Activated CD4-positive, alpha-beta T cell treated with anti-CD3 and anti-CD28 coated beads for 4 hours (primary cell): Measurements from ENCODE around the gene KCNQ1.

ENCODE experiments used
- DNase-seq, 2 donors: peaks; one replicate each; pipeline ENCODE4 v3.0.0-alpha.2; 2020

Gene KCNQ1

DNA sequence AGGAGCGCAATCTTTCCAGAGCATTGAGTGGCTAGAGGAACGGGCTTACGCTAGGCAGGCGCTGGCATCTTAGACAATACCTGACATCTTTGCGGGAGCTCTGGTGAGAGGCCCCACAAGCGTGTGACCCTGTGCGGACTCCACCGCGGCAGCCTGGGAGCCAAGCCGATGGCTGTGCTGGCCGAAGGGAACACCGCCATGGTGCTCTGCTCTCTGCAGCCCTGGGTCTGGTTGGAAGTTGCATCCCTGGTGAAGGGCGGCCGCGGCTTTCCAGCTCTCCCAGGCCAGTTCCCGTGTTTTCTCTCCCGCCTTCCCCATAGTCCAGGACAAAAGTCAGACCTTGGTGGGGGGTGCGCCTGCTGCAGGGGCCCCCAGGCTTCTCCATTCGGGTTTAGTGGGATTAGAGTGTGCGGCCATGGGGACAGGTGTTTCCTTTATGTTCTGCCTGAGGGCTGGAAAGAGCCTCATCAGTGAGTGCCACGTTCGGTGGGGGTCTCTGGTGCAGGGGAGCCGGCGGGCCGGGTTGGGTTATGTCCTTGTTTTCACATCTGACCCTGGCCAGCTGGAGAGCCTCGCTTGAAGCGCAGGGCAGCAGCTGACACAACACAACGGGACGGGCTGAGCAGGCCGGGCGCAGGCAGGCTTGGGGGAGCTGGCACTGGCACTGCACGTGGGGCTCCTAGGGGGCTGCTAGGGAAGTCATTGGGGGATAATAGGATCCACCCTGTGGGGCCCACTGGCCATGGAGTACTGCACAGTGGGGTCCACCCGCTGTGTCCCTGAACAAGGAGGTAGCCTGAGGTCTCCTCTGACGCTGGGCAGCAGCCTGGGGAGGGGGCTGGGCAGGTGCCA is 94.8 kb downstream of the KCNQ1 start:
- DNase-seq: no peak

GRCh38 chr11:2540223-2540991 is 95.6 kb downstream of the KCNQ1 start:
- DNase-seq: no peak

GRCh38 chr11:2540992-2541680 is 96.3 kb downstream of the KCNQ1 start:
- no peak for DNase-seq

GRCh38 chr11:2541881-2542361 is 97.1 kb downstream of the KCNQ1 start:
- DNase-seq: no peak

GRCh38 chr11:2542406-2542805 is 97.6 kb downstream of the KCNQ1 start:
- DNase-seq: no peak

- no peak for DNase-seq
Observed at GRCh38 chr11:2547806-2548205, 103.0 kb downstream of the KCNQ1 start.

DNA sequence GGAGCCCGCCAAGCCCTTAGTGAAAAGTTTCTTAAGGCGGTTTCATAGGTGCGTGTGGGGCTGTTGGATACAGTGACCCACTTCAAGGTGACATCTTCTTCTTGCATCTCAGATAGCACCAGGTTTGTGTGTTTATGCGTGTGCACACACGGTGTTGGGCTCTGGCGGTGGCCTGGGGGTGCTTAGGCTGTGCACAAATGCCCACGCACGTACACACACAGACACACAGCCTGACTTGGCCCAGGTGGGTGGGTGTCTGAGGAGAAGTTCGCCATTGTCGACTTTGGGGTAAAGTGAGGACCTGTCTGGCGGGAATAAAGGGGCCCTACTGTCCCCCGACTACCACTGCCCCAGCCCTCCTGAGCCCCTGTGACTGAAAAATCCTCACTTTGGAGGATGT is 103.8 kb downstream of the KCNQ1 start:
- DNase-seq: no peak

DNA sequence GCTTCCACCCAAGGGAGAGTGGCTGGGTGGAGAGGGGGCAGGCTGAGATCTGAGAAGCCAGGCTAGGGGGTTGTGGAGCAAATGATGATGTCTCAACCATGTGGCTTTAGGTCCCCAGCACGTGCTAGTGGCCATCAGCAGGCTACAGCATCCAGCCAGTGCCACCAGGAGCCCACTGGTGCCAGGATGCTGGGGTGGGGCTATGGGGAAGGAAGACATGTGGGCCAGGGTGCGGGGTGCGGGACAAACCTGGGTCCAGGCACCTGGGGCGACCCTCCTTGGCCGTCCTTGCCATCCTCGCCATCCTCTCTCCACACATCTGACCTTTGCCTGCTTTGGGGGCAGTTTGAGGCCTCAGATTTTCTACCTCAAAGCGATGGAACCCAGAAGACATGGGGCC is 104.3 kb downstream of the KCNQ1 start:
- DNase-seq: no peak

DNA sequence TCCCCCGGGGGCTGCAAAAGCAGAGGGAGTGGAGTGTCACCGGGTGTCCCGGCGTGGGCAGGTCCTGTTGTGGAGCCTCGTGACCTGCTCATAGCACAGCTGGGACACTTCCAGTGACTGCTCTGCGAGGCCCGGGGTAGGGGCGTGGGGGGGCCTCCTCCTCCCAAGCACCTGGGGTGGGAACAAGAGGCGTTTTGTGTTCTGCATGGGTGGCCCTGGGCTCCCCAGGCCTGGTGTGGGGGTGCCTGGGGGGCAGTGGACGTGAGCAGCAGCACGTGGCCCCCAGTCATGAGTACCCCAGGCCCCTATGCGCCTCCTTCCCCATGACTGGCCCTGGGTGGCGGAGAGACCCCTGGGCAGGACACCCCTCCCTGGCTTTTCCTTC is 104.7 kb downstream of the KCNQ1 start:
- DNase-seq: no peak

- no peak for DNase-seq
Observed at GRCh38 chr11:2549876-2550605, 105.2 kb downstream of the KCNQ1 start.

DNA sequence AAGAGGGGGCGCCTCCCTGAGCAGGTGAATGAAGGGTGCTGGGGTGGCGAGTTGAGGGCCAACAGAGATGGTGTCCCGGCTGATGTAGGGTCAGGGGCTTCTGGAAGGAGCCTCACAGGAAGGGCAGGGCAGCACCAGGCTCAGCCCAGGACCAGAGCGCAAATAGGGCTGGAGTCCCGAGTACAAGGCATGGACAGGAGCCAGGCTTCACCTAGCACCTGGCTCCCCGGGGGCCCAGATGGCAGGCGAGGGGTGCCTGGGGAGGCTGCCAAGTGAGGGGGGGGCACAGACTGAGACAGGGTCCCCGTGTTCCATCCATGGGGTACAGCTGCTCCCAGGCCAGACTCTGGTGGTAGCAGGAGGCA is 105.8 kb downstream of the KCNQ1 start:
- no peak for DNase-seq

DNA sequence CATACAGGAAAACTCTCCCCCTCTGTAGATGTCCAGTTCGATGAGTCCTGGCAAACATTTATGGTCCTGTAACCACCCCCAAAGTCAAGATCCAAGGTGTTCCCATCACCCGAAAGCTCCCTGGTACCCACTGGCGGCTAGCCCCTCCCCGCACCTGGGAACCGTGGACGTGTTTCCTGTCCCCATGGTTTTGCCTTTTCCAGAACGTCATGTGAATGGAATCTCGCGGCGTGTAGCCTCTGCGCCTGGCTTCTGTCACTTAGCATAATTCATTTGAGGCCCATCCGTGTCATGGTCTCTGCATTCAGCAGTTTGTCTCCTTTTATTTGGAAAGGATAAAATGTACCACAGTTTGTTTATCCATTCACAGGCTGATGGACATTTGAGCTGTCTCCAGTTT is 106.3 kb downstream of the KCNQ1 start:
- no peak for DNase-seq

DNA sequence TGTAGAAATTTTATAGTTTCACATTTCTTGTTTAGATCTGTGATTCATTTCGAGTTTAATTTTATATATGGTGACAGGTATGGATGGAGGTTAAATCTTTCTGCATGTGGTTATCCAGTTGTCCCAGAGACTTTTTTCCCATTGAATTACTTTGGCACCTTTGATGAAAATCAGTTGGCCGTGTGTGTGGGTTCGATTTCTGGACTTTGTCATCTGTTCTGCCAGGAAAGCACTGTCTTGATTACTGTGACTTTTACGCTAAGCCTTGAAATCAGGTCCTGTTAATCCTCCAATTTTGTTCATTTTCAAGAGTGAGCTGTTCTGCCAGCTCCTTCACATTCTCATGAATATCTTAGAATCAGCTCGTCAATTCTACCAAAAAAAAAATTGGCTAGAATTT is 107.4 kb downstream of the KCNQ1 start:
- no peak for DNase-seq

GRCh38 chr11:2553198-2553597 is 108.4 kb downstream of the KCNQ1 start:
- no peak for DNase-seq

- DNase-seq: no peak
Observed at GRCh38 chr11:2553886-2554285, 109.1 kb downstream of the KCNQ1 start.

- no peak for DNase-seq
Observed at GRCh38 chr11:2554338-2555207, 109.8 kb downstream of the KCNQ1 start.

DNA sequence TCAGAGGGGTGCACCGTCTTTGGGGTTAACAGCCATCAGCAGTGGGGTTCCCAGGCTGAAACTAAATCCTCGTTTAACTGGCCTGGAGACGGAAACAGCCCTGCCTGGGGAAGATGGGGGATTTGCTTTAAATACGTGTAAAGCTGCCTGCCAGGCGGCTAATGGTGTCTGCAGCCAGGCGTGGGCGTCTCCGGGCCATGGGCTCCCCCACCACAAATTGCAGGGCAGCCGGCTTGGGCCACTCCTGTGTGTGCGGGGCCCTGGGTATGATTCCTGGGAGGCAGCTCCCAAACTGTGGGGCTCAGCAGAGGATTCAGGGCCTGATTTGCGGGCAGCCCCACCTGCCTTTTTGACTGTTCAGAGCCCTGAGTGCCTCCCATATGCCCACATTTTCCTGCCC is 110.5 kb downstream of the KCNQ1 start:
- DNase-seq: no peak

- no peak for DNase-seq
Observed at GRCh38 chr11:2555891-2556290, 111.1 kb downstream of the KCNQ1 start.

GRCh38 chr11:2557381-2557780 is 112.6 kb downstream of the KCNQ1 start:
- DNase-seq: no peak

- DNase-seq: no peak
Observed at GRCh38 chr11:2558397-2558796, 113.6 kb downstream of the KCNQ1 start.

- DNase-seq: no peak
Observed at GRCh38 chr11:2558861-2559526, 114.2 kb downstream of the KCNQ1 start.
